GM19239 (cell line): Measurements from ENCODE around the gene ZNF691.
"Not testable (repeated sequence)": the region's sequence is repeated elsewhere in the genome, so short reads cannot be mapped to it uniquely, and the experiment has no call there.

ENCODE experiments used
- DNase-seq: peaks from one replicate; pipeline ENCODE4 v3.0.0; 2011; ENCODE audit warnings: low spot score; ENCODE audit not compliant: insufficient read length
- FAIRE-seq: peaks from 2 replicates; lab custom pipeline; 2011; peaks lifted over from hg19 to GRCh38; lab: Jason Lieb, UNC

Gene ZNF691

GRCh38 chr1:42853116-42853884 lies 6.9 kb downstream of the ZNF691 start:
- no peak for DNase-seq
- no peak for FAIRE-seq

GRCh38 chr1:42856554-42856953 lies 10.1 kb downstream of the ZNF691 start:
- FAIRE-seq, DNase-seq: not testable (repeated sequence)

GRCh38 chr1:42859366-42859765 lies 13.0 kb downstream of the ZNF691 start:
- not testable (repeated sequence) for FAIRE-seq, DNase-seq

- DNase-seq (no peak), FAIRE-seq (no peak)
Measured at GRCh38 chr1:42860339-42861013, 14.1 kb downstream of the ZNF691 start.

GRCh38 chr1:42861014-42861399 lies 14.6 kb downstream of the ZNF691 start:
- FAIRE-seq = no peak
- no peak for DNase-seq

- FAIRE-seq (no peak), DNase-seq (no peak)
Measured at GRCh38 chr1:42866549-42866948, 20.1 kb downstream of the ZNF691 start.

GRCh38 chr1:42868466-42868865 lies 22.1 kb downstream of the ZNF691 start:
- not testable (repeated sequence) for DNase-seq, FAIRE-seq

- not testable (repeated sequence) for FAIRE-seq, DNase-seq
Measured at GRCh38 chr1:42869254-42869653, 22.8 kb downstream of the ZNF691 start.

GRCh38 chr1:42869751-42870150 lies 23.3 kb downstream of the ZNF691 start:
- DNase-seq, FAIRE-seq: not testable (repeated sequence)

GRCh38 chr1:42873108-42873507 lies 26.7 kb downstream of the ZNF691 start:
- FAIRE-seq, DNase-seq: not testable (repeated sequence)

GRCh38 chr1:42873670-42874069 lies 27.3 kb downstream of the ZNF691 start:
- DNase-seq = no peak
- FAIRE-seq = no peak

- DNase-seq = no peak
- no peak for FAIRE-seq
Measured at GRCh38 chr1:42876009-42876408, 29.6 kb downstream of the ZNF691 start.

GRCh38 chr1:42877380-42877779 lies 31.0 kb downstream of the ZNF691 start:
- FAIRE-seq (no peak), DNase-seq (no peak)

GRCh38 chr1:42880384-42880783 lies 34.0 kb downstream of the ZNF691 start:
- DNase-seq = no peak
- FAIRE-seq = no peak

- FAIRE-seq (no peak), DNase-seq (no peak)
Measured at GRCh38 chr1:42886046-42886739, 39.8 kb downstream of the ZNF691 start.

GRCh38 chr1:42886800-42887199 lies 40.4 kb downstream of the ZNF691 start:
- FAIRE-seq = no peak
- DNase-seq = no peak

- DNase-seq = no peak
- FAIRE-seq = no peak
Measured at GRCh38 chr1:42887366-42887765, 41.0 kb downstream of the ZNF691 start.

GRCh38 chr1:42888013-42888633 lies 41.7 kb downstream of the ZNF691 start:
- DNase-seq (no peak), FAIRE-seq (no peak)

- no peak for DNase-seq
- FAIRE-seq = no peak
Measured at GRCh38 chr1:42889264-42889663, 42.9 kb downstream of the ZNF691 start.

GRCh38 chr1:42891465-42892138 lies 45.2 kb downstream of the ZNF691 start:
- DNase-seq (no peak), FAIRE-seq (no peak)
